KG1 (cell line): ENCODE results near the gene ANKRD45.
A peak's percentile ranks its signal among the peaks of the same experiment; 100 is the strongest.
"Not testable (repeated sequence)": the region's sequence is repeated elsewhere in the genome, so short reads cannot be mapped to it uniquely, and the experiment has no call there.

ENCODE experiments used
- DNase-seq: peaks from one replicate; lab custom pipeline; 2025; lab: John Stamatoyannopoulos, UW

ANKRD45 gene, protein sequence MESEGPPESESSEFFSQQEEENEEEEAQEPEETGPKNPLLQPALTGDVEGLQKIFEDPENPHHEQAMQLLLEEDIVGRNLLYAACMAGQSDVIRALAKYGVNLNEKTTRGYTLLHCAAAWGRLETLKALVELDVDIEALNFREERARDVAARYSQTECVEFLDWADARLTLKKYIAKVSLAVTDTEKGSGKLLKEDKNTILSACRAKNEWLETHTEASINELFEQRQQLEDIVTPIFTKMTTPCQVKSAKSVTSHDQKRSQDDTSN

DNA sequence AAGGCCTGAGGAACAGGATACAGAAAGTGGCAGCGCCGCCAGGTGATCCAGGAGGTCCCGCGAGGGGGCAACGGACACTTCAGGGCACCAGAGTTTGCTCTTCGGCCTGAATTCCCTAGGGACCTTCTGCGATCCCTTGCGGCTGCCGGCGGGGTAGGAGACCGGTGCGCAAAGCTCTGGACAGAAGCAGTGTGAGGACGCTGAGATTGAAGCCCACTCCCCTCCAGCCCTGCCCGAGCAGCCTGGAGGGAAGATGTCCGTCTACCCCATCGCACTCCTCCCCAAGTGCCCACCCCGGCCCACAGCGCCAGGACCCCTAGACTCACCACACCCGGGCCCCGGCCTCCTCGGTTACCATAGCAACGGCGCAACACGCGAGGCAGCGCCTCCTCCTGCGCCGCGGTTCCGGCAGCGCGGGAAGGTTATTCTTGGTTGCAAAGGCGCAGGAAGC is at the start of gene ANKRD45:
Gene ANKRD45 (minus strand): TSS at position 361 of the 451 bp plus-strand sequence. CDS start 10,433 bp downstream, outside the sequence.
- DNase-seq, result no peak

DNA sequence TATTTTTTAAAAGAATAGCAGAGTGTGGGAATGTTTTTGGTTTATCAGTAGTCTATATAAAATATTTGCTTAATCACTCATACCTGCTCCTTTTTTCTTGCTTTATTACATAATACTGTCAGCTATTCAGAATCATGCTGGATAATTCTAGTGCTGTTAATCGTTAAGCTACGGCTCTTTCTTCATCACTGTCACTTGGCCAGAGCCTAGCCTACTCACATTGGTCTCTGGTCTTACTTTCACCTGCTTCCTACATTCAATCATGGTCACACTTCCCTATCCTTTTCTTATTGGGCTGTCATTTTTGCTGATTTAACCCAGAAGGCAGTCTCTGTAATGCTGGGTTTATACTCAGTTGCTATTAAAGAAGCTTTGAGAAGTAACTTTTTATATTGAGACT is 47.6 kb upstream of the ANKRD45 start:
- no peak for DNase-seq

DNA sequence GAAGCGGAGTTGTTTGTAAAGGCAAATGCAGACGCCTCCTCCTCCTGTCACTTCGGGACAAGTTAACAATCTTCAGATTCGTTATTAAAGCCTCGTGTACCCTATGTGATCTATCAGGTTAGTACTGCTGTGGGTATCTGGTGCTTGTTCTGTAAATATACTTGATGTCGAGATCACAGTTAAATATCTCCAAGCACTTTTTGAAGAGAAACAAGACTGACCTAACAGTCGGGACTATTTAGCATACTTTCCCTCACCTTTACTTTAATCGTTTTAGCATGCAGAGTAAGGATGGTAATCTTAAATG is 45.8 kb upstream of the ANKRD45 start:
- peak; percentile 39 for DNase-seq

DNA sequence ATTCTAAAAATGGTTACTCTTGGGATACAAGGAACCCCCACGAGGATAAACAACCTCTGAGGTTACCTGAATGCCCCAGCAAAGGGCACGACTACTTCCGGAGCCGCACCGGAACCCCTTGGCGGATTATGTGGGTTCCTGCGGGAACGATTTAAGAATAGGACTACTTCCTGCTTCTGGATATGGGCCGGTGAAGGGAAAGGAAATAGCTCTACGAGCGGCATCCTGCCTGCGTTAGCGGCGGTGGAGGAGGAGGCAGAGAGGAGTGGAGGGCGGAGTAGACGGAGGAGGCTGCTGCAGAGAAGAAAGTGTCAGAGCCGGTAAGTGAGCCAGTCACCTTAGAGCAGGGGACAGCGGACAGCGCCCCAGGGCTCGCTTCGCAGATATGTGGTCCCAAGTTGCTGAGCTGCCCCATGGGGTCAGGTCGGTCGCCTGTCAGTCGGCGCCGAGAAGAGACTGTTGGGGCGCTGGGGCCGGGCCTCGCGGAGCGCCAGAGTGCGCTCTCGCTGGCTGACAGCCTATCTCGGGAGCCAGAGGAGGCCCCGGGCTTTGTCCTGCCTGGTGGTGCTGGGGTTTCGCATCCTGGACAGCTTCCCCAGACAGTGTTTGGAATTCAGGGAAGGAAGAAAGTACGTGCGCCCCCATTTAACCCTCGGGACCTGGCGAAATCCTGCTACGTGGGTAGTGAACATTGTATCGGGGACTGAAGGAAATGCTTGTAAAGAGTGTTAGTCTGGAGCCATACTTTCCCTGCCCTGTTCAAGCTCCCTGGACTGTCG is 45.3 kb upstream of the ANKRD45 start, which contains the start of gene KLHL20:
Gene KLHL20 (plus strand): TSS at position 223 of the 779 bp plus-strand sequence. CDS start 1,063 bp downstream, outside the sequence.
- peak; percentile 90 for DNase-seq

DNA sequence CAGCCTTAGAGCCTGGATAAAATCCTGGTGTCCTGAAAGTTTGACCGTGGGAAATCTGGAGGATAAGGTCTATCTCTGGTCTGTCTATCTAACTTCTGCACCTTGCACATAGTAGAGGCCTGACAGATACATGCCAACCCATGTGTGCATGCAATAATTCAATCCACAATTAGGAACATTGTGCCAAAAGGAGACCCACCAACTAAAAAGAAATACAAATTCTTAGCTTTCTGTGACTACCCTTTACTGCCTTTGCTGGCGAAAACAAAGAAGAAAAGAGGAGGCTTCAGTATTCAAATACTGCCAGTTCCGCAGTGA is 44.7 kb upstream of the ANKRD45 start:
- DNase-seq, result no peak

DNA sequence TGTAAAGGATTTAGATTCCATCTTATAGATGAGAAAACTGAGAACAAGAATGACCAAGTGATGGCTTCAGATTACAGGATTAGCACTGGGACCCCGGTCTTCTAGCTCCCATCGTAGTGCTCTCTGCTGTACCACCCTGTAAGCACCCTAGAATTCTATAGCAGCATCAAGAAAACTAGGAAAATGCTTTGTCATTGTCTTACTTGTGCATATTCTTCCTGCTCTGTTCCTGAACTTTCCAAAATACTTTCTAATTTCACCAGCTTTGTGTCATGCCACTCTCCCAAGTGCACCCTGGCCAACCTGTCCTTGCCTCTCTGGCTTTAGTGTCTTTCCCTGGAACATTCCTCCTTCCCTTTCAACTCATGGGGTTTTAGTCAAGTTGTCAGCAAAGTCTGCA is 39.1 kb upstream of the ANKRD45 start:
- DNase-seq, result no peak

DNA sequence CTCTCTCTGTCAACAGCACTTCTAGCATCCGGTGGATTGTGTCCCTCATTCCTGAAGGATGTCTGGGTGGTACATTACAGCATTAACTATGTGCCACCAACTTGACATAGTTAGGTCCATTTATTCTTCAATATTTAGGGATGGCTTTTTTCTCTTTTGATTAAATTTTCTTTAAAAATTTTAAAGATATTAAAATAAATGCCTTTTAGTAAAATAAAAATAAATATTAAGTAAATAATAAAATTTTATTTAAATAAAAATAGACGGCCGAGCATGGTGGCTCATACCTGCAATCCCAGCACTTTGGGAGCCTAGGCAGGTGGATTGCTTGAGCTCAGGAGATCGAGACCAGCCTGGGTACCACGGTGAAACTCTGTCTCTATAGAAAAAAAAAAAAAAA is 35.5 kb upstream of the ANKRD45 start:
- DNase-seq, result no peak

DNA sequence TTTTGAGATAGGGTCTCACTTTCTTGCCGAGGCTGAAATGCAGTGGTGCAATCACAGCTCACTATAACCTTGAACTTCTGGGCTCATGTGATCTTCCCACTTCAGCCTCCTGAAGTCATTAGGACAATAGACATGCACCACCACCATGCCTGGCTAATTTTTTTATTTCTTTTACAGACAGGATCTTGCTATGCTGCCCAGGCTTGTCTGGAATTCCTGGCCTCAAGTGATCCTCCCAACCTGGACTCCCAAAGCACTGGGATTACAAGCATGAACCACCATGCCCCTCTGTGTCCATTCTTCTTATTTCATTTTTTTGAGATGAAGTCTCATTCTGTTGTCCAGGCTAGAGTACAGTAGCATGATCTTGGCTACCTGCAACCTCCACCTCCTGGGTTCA is 33.1 kb upstream of the ANKRD45 start:
- no peak for DNase-seq

DNA sequence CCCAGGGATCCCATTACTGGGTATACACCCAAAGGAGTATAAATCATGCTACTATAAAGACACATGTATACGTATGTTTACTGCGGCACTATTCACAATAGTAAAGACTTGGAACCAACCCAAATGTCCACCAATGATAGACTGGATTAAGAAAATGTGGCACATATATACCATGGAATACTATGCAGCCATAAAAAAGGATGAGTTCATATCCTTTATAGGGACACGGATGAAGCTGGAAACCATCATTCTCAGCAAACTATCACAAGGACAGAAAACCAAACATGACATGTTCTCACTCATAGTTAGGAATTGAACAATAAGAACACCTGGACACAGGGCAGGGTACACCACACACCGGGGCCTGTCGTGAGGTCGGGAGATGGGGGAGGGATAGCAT is 31.6 kb upstream of the ANKRD45 start:
- not testable (repeated sequence) for DNase-seq

DNA sequence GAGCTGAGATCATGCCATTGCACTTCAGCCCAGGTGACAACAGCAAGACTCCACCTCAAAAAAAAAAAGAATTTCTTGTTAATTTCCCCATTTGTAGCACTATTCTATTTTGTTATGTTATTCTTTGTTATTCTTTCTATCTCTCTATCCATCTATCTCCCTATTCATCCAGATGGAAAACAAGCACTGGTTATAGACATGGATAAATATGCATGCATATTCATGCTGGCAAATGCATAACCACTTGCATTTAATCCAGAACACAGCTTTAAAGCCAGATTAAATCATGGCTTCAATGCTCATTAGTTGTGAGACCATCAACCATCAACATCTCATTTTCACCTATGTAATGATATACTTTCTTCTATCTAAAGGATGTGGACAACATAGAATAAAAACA is 23.6 kb upstream of the ANKRD45 start:
- DNase-seq, result no peak

DNA sequence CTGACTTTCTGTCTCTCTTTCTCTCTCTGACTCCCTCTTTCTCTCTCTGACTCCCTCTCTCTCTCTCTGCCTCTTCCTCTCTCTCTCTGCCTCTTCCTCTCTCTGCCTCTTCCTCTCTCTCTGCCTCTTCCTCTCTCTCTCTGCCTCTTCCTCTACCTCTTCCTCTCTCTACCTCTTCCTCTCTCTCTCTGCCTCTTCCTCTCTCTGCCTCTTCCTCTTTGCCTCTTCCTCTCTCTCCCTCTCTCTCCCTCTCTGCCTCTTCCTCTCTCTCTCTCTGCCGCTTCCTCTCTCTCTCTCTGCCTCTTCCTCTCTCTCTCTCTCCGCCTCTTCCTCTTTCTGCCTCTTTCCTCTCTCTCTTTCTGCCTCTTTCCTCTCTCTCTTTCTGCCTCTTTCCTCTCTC is 18.6 kb upstream of the ANKRD45 start:
- no peak for DNase-seq

DNA sequence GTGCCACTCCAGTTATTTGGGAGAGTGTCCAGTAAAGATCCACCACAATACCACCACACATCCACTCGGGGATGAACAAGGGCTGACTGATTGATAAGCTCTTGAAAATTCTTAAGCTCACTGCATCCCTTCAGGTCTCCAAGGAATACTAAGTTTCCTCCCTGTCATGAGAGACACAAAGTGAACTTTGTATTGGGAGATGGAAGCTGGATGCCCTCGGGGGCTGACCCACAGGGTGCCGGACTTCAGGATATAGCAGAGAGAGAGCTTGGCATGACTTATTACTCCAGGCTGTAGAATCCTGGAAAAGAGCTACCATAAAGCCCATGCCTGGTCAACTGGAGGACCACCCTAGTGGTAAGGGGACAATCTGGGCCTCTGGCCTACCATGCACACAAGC is 15.5 kb upstream of the ANKRD45 start:
- DNase-seq, result not testable (repeated sequence)

DNA sequence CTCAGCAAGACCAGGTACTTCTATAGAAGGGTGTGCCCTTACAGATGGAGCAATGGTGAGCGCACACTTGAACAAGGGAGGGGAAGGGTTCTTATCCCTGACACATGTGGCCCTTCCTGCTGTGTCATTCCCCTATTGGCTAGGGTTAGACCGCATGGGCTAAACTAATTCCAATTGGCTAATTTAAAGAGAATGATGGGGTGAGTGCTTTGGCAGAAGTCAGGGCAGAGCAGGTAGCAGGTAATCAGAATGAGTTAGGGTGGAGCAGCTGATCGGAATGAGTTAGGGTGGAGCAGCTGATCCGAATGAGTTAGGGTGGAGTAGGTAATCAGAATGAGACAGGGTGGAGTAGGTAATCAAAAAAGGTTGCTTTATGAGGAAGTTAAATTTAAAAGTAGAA is 14.2 kb upstream of the ANKRD45 start:
- not testable (repeated sequence) for DNase-seq

DNA sequence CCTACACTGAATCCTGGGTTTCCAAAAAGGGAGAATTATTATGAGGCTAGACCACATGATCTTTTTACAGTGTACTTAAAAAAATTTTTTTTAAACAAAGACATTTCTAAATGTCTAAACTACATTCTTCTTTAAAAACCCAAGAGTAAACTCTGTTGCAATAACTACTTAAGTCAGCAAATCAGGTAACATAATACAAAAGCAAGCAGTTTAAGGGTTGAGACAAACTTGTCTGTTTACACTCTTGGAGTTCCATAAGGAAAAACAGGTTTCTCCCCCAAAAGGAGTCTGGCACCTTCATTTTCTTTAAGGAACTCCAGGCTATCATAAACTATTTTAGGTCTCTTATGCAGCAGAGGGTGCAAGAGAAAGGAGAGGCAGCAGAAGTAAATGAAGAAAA is 12.5 kb upstream of the ANKRD45 start:
- DNase-seq, result no peak

DNA sequence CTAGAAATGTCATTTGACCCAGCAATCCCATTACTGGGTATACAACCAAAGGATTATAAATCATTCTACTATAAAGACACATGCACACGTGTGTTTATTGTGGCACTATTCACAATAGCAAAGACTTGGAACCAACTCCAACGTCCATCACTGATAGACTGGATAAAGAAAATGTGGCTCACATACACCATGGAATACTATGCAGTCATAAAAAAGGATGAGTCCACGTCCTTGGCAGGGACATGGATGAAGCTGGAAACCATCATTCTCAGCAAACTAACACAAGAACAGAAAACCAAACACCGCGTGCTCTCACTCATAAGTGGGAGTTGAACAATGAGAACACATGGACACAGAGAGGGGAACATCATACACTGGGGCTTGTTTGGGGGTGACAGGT is 10.5 kb upstream of the ANKRD45 start:
- not testable (repeated sequence) for DNase-seq

DNA sequence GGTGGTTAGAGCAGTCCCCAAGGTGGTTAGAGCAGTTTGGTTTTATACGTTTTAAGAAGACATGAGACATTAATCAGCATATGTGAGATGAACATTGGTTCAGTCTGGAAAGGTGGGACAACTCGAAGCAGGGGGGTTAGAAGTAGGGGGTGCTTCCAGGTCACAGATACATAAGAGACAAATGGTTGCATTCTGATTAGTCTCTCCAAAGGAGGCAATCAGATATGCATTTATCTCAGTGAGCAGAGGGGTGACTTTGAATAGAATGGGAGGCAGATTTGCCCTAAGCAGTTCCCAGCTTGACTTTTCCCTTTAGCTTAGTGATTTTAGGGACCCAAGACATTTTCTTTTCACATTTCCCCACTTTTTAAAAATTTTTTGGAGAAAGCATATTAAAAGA is 4.8 kb upstream of the ANKRD45 start:
- not testable (repeated sequence) for DNase-seq

DNA sequence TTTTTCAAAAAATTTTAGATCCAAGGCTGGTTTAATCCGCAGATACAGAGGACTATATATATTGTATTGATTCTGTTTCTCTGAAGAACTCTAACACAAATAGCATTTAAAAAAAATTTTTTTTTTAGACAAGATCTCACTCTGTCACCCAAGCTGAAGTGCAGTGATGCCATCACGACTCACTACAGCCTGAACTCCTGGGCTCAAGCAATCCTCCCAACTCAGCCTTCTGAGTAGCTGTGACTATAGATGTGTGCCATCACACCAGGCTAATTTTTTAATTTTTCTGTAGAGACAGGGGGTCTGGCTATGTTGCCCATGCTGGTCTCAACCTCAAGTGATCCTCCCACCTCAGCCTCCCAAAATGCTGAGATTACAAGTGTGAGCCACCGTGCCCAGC is 3.0 kb downstream of the ANKRD45 start:
- DNase-seq, result no peak

DNA sequence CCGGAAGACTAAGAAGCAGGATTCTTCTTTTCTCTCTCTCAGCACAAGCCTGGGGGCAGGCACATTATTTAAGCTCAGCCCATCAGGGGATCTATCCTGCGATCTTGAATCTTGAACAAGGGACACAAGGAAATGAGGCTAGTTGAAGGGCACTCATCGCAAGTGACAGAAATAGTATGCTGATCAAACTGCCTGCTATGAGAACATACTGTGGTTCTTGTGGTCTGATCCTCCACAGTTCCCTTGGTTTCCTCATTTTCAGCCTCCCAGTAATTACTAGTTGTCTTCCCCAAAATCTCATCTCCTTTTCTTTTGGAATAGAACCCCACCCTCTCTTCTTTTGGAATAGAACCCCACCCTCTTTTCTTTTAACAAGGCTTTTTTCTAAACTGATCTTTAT is 6.5 kb downstream of the ANKRD45 start:
- DNase-seq, result no peak

DNA sequence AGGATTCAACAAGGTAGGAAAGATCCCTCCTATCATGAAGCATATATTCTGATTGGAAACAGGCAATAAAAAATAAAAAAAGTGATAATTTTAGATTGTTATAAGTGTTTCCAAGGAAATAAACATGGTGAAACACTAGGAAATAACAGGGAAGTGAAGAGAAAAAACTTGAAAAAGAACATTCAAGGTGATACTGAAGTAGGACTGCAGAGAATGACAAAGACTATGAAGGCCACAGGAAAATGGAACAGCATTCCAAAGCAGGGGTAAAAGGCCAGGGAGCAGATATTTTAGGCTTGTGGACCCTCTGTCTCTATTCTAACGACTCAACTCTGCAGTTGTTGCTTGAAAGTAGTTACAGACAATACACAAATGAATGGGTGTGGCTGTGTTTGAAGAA is 7.9 kb downstream of the ANKRD45 start:
- DNase-seq, result no peak

DNA sequence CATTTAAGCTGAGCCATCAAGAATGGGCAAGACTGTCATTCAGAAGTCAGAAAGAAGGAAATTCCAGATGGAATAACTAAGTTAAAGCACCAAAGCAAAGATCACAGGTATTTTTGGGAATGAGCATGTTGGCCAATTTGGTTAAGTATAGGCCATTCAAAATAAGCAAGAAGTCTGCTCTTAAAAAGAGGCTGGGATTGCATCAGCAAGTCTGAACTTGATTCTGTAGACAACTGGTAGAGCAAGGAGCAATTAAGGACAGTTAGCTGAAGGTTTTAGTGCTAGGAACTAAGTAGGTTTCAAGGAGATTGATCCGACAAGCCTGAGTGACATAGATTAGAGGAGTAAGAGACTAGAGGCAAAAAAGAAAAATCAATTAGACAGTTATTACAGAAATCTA is 8.4 kb downstream of the ANKRD45 start:
- DNase-seq, result no peak

DNA sequence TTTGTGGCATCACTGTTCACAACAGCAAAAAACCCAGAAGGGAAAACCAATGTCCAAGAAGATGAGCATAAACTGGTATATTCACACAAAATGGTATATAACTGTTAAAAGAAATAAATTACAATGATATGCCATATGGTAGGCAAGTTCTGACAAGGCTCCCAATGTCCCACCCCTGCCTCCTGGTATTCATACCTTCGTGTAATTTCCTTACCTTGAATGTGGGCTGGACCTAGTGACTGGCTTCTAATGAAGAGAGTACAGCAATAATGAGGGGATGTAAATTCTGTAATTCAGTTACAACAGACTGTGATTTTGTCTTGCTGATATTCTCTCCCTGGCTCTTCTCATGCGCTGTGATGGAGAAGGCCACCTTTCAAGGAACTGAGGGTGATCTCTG is 9.3 kb downstream of the ANKRD45 start:
- DNase-seq, result no peak

DNA sequence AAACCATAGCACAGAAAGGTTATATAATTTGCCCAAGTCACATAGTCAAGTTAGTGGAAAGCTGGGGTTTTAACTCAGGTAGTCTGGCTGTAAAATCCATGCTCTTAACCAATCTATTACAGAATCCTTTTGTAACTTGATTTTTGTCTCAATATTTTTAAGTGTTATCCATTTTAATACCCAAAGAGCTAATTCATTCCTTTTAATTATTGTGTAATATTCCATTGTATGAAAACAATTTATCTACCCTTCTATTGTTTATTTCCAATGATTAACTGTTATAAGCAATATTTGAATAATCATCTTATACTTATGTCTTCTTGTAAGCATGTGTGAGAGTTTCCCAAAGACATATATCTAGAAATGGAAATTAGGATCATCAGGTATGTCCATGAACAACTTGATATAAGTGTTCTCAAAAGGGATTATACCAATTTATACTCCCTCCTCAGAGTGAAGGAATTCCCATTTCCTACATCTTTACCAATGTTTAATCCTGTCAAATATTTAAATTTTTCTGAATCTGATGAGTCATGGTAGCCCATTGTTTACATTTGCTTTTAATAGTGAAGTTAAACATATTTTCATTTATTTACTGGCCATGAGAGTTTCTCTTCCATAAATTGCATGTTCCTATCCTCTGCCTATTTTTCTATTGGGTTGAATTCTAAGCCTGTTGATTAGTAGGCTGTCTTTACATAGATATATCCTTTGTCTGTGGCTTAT is 20.6 kb downstream of the ANKRD45 start:
- no peak for DNase-seq

DNA sequence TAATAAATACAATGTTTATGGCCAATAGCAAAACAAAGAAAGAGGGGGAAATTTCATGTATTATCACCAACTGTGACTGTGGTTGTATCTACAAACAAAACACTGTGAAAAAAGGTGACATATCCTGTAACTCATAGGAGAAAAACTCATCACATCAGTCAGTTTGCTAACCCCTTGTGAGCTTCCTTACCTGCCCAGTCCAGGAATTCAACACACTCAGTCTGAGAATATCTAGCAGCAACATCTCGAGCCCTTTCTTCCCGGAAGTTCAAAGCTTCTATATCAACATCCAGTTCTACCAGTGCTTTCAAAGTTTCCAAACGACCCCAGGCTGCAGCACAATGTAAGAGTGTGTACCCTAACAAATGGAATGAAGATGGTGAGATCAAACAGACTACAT is 23.0 kb downstream of the ANKRD45 start:
- DNase-seq, result no peak
